Measurements from ENCODE around the gene MYLK3.

The MYLK3 gene

GRCh38 chr16:46783800-46784199 lies 35.7 kb upstream of the MYLK3 start:
- Histone ChIP-seq H3K9me3 (ENCODE audit: control insufficient read depth, low read depth, low read length) (no peaks in the 10 kb centered on the region), H3K27ac (ENCODE audit: low read length) (no peak overlapping the region), H3K4me1 (ENCODE audit: control insufficient read depth, low read depth, low read length) (peaks cover 13% of the 10 kb centered on the region), H3K4me3 (ENCODE audit: low read length) (no peak overlapping the region), H3K36me3 (ENCODE audit: control insufficient read depth, low read depth, low read length) (no peaks in the 10 kb centered on the region), H3K9ac (ENCODE audit: low read length) (no peak overlapping the region), H3K27me3 (ENCODE audit: control insufficient read depth, insufficient read depth, low read length) (no peaks in the 10 kb centered on the region)

GRCh38 chr16:46782320-46782719 lies 34.2 kb upstream of the MYLK3 start:
- peaks cover 9% of the 10 kb centered on the region for H3K4me1 ChIP-seq (ENCODE audit: control insufficient read depth, low read depth, low read length)
- H3K9me3 ChIP-seq (ENCODE audit: control insufficient read depth, low read depth, low read length) = no peaks in the 10 kb centered on the region
- H3K36me3 ChIP-seq (ENCODE audit: control insufficient read depth, low read depth, low read length) = no peaks in the 10 kb centered on the region

GRCh38 chr16:46777804-46778203 lies 29.7 kb upstream of the MYLK3 start:
- Histone ChIP-seq H3K36me3 (ENCODE audit: control insufficient read depth, low read depth, low read length) (no peaks in the 10 kb centered on the region), H3K27me3 (ENCODE audit: control insufficient read depth, insufficient read depth, low read length) (no peaks in the 10 kb centered on the region), H3K9me3 (ENCODE audit: control insufficient read depth, low read depth, low read length) (no peaks in the 10 kb centered on the region), H3K4me1 (ENCODE audit: control insufficient read depth, low read depth, low read length) (no peaks in the 10 kb centered on the region), H3K9ac (ENCODE audit: low read length) (no peak overlapping the region), H3K4me3 (ENCODE audit: low read length) (no peak overlapping the region), H3K27ac (ENCODE audit: low read length) (no peak overlapping the region)

More at GRCh38 chr16:46782320-46782719, 34.2 kb upstream of the MYLK3 start:
- H3K4me3 ChIP-seq (ENCODE audit: low read length) = no peak overlapping the region
- no peak overlapping the region for H3K9ac ChIP-seq (ENCODE audit: low read length)
- H3K27ac ChIP-seq (ENCODE audit: low read length) = no peak overlapping the region
- no peaks in the 10 kb centered on the region for H3K27me3 ChIP-seq (ENCODE audit: control insufficient read depth, insufficient read depth, low read length)

GRCh38 chr16:46775214-46775613 lies 27.1 kb upstream of the MYLK3 start:
- Histone ChIP-seq H3K9me3 (ENCODE audit: control insufficient read depth, low read depth, low read length) (no peaks in the 10 kb centered on the region), H3K4me3 (ENCODE audit: low read length) (no peak overlapping the region), H3K36me3 (ENCODE audit: control insufficient read depth, low read depth, low read length) (no peaks in the 10 kb centered on the region), H3K9ac (ENCODE audit: low read length) (no peak overlapping the region), H3K27me3 (ENCODE audit: control insufficient read depth, insufficient read depth, low read length) (no peaks in the 10 kb centered on the region), H3K27ac (ENCODE audit: low read length) (no peak overlapping the region), H3K4me1 (ENCODE audit: control insufficient read depth, low read depth, low read length) (no peaks in the 10 kb centered on the region)

GRCh38 chr16:46774743-46775177 lies 26.6 kb upstream of the MYLK3 start:
- Histone ChIP-seq H3K27me3 (ENCODE audit: control insufficient read depth, insufficient read depth, low read length) (no peaks in the 10 kb centered on the region), H3K9ac (ENCODE audit: low read length) (no peak overlapping the region), H3K27ac (ENCODE audit: low read length) (no peak overlapping the region), H3K36me3 (ENCODE audit: control insufficient read depth, low read depth, low read length) (no peaks in the 10 kb centered on the region), H3K4me1 (ENCODE audit: control insufficient read depth, low read depth, low read length) (no peaks in the 10 kb centered on the region), H3K4me3 (ENCODE audit: low read length) (no peak overlapping the region), H3K9me3 (ENCODE audit: control insufficient read depth, low read depth, low read length) (no peaks in the 10 kb centered on the region)

GRCh38 chr16:46772463-46772862 lies 24.3 kb upstream of the MYLK3 start:
- H3K36me3 ChIP-seq (ENCODE audit: control insufficient read depth, low read depth, low read length) = no peaks in the 10 kb centered on the region
- H3K9ac ChIP-seq (ENCODE audit: low read length) = no peak overlapping the region
- no peak overlapping the region for H3K4me3 ChIP-seq (ENCODE audit: low read length)
- no peaks in the 10 kb centered on the region for H3K9me3 ChIP-seq (ENCODE audit: control insufficient read depth, low read depth, low read length)
- no peaks in the 10 kb centered on the region for H3K27me3 ChIP-seq (ENCODE audit: control insufficient read depth, insufficient read depth, low read length)
- H3K4me1 ChIP-seq (ENCODE audit: control insufficient read depth, low read depth, low read length) = no peaks in the 10 kb centered on the region
- no peak overlapping the region for H3K27ac ChIP-seq (ENCODE audit: low read length)

GRCh38 chr16:46768809-46769208 lies 20.7 kb upstream of the MYLK3 start:
- Histone ChIP-seq H3K36me3 (ENCODE audit: control insufficient read depth, low read depth, low read length) (no peaks in the 10 kb centered on the region), H3K9me3 (ENCODE audit: control insufficient read depth, low read depth, low read length) (no peaks in the 10 kb centered on the region), H3K27ac (ENCODE audit: low read length) (no peak overlapping the region), H3K27me3 (ENCODE audit: control insufficient read depth, insufficient read depth, low read length) (no peaks in the 10 kb centered on the region), H3K9ac (ENCODE audit: low read length) (no peak overlapping the region), H3K4me3 (ENCODE audit: low read length) (no peak overlapping the region), H3K4me1 (ENCODE audit: control insufficient read depth, low read depth, low read length) (no peaks in the 10 kb centered on the region)

- Histone ChIP-seq H3K9me3 (ENCODE audit: control insufficient read depth, low read depth, low read length) (no peaks in the 10 kb centered on the region), H3K36me3 (ENCODE audit: control insufficient read depth, low read depth, low read length) (no peaks in the 10 kb centered on the region), H3K9ac (ENCODE audit: low read length) (no peak overlapping the region), H3K4me3 (ENCODE audit: low read length) (no peak overlapping the region), H3K27me3 (ENCODE audit: control insufficient read depth, insufficient read depth, low read length) (no peaks in the 10 kb centered on the region), H3K27ac (ENCODE audit: low read length) (no peak overlapping the region), H3K4me1 (ENCODE audit: control insufficient read depth, low read depth, low read length) (no peaks in the 10 kb centered on the region)
Measured at GRCh38 chr16:46765050-46765449, 16.9 kb upstream of the MYLK3 start.

GRCh38 chr16:46763147-46763546 lies 15.0 kb upstream of the MYLK3 start:
- Histone ChIP-seq H3K27ac (ENCODE audit: low read length) (no peak overlapping the region), H3K9me3 (ENCODE audit: control insufficient read depth, low read depth, low read length) (no peaks in the 10 kb centered on the region)

GRCh38 chr16:46762583-46762982 lies 14.4 kb upstream of the MYLK3 start:
- Histone ChIP-seq H3K27me3 (ENCODE audit: control insufficient read depth, insufficient read depth, low read length) (no peaks in the 10 kb centered on the region), H3K4me3 (ENCODE audit: low read length) (no peak overlapping the region), H3K9ac (ENCODE audit: low read length) (no peak overlapping the region), H3K27ac (ENCODE audit: low read length) (no peak overlapping the region), H3K4me1 (ENCODE audit: control insufficient read depth, low read depth, low read length) (no peaks in the 10 kb centered on the region), H3K9me3 (ENCODE audit: control insufficient read depth, low read depth, low read length) (no peaks in the 10 kb centered on the region), H3K36me3 (ENCODE audit: control insufficient read depth, low read depth, low read length) (no peaks in the 10 kb centered on the region)

More at GRCh38 chr16:46763147-46763546, 15.0 kb upstream of the MYLK3 start:
- no peak overlapping the region for H3K4me3 ChIP-seq (ENCODE audit: low read length)
- no peaks in the 10 kb centered on the region for H3K4me1 ChIP-seq (ENCODE audit: control insufficient read depth, low read depth, low read length)
- H3K36me3 ChIP-seq (ENCODE audit: control insufficient read depth, low read depth, low read length) = no peaks in the 10 kb centered on the region
- H3K9ac ChIP-seq (ENCODE audit: low read length) = no peak overlapping the region
- H3K27me3 ChIP-seq (ENCODE audit: control insufficient read depth, insufficient read depth, low read length) = no peaks in the 10 kb centered on the region

GRCh38 chr16:46759309-46759708 lies 11.2 kb upstream of the MYLK3 start:
- no peaks in the 10 kb centered on the region for H3K9me3 ChIP-seq (ENCODE audit: control insufficient read depth, low read depth, low read length)
- no peak overlapping the region for H3K9ac ChIP-seq (ENCODE audit: low read length)
- no peak overlapping the region for H3K4me3 ChIP-seq (ENCODE audit: low read length)
- no peak overlapping the region for H3K27ac ChIP-seq (ENCODE audit: low read length)
- no peaks in the 10 kb centered on the region for H3K27me3 ChIP-seq (ENCODE audit: control insufficient read depth, insufficient read depth, low read length)
- H3K4me1 ChIP-seq (ENCODE audit: control insufficient read depth, low read depth, low read length) = no peaks in the 10 kb centered on the region
- H3K36me3 ChIP-seq (ENCODE audit: control insufficient read depth, low read depth, low read length) = no peaks in the 10 kb centered on the region

- Histone ChIP-seq H3K4me3 (ENCODE audit: low read length) (no peak overlapping the region), H3K27ac (ENCODE audit: low read length) (no peak overlapping the region), H3K27me3 (ENCODE audit: control insufficient read depth, insufficient read depth, low read length) (no peaks in the 10 kb centered on the region), H3K36me3 (ENCODE audit: control insufficient read depth, low read depth, low read length) (no peaks in the 10 kb centered on the region), H3K9ac (ENCODE audit: low read length) (no peak overlapping the region), H3K9me3 (ENCODE audit: control insufficient read depth, low read depth, low read length) (no peaks in the 10 kb centered on the region), H3K4me1 (ENCODE audit: control insufficient read depth, low read depth, low read length) (no peaks in the 10 kb centered on the region)
Measured at GRCh38 chr16:46757339-46758050, 9.4 kb upstream of the MYLK3 start.
